GM18526 (cell line): ENCODE data around the gene RPL37.

Source experiments
- POLR2A ChIP-seq: IDR thresholded peaks from 3 replicates; pipeline ENCODE4 v1.6.1; 2011; ENCODE audit not compliant: insufficient read length; ENCODE audit errors: extremely low read depth

RPL37 gene

DNA sequence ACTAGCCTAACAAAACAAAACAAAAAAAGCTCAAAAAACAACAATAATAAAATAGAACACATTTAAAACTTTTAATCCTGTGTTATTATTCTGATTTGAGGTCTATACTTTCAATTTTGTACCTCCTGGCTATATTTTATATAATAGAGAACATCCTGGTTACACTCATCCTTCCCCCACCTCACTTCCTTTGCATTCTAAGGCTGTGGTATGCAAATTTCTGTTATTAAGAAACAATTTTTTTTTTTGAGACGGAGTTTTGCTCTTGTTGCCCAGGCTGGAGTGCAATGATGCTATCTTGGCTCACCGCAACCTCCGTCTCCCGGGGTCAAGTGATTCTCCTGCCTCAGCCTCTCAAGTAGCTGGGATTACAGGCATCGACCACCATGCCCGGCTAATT is 3.1 kb upstream of the RPL37 start:
- no peak for TF ChIP-seq POLR2A

DNA sequence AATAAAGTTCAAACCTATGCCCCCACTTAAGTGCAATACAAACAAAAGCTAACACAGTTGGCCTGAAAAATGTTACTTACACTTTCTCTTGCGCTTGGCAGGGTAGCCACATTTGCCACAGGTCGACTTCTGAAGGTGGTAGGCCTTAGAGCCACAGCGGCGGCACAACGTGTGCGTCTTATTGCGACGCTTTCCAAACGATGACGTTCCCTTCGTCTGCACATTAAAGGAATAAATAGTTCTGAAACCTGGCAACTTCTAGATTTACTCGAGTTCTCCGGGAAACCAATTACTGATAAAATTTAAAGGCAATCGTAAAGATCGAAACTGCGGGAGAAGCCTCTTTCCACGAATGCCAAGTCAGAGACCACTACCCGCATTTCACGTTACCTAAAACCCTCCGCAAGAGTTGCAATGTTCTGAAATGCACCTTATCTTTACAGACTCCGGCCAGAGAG is 602 bp downstream of the RPL37 start:
- no peak for TF ChIP-seq POLR2A

DNA sequence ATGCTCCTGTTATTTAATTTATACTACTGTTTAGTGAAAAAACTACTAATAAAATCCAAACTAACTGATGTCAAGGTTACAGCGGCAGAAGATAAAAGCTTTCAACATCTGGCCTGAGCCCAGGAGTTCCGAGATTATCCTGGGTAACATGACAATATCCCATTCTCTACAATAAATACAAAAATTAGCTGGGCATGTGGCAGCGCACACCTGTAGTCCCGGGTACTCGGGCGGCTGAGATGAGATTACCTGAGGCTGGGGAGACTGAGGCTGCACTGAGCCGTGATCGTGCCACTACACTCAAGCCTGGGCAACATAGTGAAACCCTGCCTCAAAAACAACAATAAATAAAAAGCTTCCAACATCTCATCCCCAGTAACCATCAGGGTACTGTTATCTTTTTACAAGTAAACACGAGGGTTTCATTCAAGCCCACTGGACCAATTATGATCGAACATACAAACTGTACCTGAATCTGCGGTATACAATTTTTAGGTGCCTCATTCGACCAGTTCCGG is 1.3 kb downstream of the RPL37 start:
- TF ChIP-seq POLR2A = no peak

DNA sequence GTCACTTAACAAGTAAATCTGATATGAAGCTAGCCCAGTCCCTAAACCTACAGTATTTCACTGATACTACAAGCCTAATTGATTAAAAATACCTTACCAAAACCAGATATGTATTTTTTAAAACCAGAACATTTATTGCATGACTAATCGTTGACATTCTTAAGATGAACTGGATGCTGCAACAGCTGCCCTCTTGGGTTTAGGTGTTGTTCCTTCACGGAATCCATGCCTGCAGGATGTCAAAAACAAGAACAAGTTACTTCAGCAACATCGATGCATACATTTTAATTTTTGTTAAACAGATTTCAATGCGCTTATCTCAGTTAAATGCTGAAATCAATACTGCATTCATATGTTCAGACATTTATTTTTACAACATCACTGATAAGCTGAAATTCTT is 2.7 kb downstream of the RPL37 start:
- no peak for TF ChIP-seq POLR2A

DNA sequence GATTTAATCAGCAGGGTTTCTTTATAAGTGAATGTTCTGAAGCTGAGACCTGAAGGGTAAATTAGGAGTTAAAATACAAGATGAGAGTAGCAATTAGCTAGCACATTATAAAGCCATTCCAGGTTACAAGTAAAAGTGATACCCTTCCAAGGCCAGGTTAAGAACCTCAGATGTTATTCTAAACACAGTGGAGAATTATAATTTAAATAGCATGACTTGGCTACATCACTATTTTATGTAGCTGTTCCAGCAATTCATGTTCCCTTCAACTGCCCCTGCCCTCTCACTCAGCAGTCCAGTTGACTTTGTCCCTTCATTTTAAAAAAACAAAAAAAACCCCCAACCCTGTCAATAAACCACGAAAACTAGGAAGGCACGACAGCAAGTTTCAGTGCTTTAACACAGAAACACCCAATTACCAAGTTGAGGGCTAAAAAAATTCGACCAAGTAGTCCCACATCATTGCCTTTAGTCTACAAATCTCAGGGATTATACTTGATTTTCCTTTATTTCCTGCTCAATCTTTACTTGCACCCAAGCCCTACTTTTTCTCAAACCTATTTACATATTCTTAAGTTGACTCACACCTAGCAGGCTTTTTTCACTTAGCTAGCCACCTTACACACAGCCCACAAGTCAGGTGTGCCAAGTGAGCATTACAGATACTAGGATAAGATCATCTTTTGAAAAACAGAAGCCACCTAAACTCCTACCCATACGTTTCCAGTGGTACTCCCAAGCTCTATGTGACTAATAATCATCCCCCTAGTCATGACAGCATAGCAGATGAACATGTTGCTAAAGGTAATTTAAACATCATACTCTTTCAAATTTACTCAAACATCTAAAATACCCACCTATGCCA is 3.4 kb downstream of the RPL37 start:
- no peak for TF ChIP-seq POLR2A

DNA sequence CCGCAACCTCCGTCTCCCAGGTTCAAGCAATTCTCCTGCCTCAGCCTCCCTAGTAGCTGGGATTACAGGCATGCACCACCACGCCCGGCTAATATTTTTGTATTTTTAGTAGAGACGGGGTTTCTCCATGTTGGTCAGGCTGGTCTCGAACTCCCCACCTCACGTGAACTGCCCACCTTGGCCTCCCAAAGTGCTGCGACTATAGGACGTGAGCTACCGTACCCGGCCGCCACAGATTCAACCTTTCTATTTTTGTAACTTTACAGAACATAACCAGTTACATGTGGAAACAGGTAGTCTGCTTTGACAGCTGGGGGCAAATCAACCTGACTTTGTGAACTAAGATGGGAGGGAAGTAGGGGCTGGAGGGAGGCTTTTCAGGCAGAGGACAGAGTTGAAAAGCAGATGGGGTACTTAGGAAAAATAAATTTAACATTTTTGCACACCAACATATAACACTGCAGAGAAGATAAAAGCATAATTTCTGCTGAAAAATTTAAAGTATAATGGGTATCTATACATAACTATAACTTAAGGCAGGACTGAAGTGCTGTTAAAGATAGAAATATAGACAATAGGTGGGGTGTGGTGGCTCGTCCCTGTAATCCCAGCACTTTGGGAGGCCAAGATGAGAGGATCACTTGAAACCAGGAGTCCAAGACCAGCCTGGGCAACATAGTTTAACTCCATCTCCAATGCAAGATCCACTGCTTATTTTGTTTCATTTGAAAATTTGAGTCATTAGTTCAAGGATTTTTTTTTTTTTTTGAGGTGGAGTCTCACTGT is 5.1 kb downstream of the RPL37 start:
- TF ChIP-seq POLR2A = no peak

DNA sequence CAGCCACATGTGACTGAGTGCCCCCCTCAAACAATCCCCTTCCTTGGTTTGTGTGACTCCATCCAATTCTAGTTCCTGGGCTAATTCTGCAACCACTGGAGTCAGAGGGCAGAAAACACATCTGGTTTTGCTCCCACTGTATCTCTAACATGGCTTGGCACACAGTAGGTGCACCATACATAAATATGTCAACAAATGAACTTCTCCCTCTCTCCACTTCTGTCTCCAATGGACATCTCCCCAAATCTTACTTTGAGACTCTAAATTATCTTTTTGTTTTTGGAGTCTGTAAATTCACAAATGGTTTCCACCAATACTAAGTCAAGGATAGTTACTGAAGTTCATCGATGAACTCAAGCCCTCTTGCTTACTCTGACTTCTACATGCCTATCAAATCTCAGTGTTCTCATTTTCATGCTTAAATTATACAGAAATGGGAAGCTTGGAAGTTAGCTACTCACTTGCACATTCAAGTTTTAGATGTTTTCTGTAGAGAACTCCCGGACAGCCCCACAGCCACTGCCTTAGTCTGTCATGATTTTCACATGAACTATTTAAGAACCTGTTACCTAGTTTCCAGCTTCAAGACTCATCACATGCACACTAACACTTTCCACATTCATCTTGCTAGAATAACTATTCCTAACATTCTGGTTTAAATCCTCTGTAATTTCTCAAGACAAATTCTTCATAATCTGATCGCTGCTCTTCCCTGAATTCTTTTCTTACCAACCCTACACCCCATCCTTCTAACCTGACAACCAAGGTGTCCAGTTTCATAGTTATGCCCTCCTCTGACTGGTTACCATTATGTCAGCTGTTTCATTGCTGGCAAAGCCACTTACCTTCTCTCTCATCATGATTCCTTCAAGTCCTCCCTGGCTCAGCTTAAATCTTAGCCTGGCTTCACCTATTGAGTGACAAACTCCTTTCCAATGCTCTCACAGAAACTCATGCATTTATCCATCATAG is 6.0 kb downstream of the RPL37 start:
- no peak for TF ChIP-seq POLR2A

DNA sequence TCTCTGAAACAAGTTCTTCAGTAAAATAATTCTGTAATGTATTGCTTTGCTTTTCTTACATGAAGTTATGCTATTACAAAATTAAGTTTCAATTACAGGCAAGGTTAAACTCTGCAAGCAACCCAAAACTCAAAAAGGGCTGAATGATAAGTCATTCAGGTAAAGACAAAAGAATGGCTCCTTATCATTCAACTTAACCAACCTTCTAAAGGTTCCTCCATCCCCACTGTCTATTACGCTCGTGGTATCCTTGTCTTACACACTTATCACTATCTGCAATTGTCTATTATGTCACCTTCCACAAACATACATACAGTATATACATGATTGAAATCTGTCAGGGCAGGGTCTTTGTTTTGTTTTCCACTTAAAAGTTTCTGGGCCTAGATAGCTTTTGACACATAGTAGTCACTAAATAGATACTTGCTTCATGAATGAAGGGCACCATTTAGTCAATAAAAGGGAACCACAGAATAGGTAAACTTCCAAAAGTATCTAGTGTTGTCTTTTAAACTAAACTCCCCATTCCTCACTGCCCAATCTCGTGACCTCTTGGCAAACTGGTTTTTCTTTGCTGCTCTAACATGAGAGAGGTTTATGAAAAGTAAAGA is 6.9 kb downstream of the RPL37 start:
- TF ChIP-seq POLR2A = no peak

DNA sequence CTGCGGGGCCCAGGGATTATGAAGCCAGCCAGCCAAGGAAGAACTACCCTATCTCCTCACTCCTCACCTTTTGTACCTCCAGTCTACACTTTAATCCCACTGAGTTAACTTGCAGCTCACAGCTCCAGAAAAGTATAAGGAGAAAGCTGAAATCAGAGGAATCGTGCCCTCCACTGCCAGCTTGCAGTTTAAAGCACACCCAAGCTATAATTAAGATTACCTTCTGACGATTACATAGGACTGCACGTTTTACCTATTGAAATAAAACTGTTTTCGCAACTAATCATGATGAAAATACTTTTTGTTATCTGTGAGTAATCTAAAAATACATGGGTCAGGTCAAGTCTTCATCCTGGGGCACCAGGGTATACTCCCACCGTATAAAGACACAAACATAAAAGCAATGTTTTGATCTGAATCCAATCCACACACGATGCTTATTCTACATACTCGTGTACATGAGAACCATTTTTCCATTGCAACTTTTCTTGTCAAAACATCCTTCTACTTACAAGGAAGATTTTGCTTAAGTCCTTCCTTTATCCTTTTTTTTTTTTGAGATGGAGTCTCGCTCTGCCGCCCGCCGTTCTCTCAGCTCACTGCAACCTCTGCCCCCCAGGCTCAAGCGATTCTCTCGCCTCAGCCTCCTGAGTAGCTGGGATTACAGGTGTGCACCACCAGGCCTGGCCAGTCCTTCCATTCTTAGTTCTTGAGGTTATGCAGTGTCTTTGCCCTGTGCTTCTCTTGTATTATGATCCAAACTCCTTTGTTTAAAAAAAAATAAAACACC is 7.6 kb downstream of the RPL37 start:
- TF ChIP-seq POLR2A = no peak

DNA sequence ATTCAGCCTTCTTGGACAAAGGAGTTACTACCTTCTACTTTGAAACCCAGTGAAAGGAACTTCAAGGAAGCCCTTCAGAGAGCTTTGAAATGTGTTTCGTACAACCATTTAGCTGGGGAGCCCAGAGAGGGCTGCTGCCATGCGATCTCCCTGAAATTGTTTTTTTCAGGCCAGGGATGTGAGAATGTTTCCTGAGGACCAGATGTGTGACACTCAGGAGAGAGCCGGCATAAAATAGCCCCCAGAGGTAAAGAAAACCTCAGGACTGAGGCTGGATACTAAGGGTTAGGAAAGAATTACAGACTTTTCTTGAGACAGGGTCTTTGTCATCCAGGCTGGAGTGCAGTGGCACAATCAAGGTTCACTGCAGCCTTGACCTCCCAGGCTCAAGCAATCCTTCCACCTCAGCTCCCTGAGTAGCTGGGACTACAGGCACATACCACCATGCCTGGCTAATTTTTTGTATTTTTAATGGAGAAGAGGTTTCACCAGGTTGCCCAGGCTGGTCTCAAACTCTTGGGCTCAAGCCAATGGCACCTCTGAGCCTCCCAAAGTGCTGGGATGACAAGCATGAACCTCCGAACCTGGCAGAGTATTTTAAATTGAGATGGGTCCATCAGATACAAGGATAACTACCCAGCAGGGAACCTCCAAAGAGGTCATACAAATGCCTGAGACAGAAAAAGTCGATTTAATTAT is 8.4 kb downstream of the RPL37 start:
- TF ChIP-seq POLR2A = no peak

DNA sequence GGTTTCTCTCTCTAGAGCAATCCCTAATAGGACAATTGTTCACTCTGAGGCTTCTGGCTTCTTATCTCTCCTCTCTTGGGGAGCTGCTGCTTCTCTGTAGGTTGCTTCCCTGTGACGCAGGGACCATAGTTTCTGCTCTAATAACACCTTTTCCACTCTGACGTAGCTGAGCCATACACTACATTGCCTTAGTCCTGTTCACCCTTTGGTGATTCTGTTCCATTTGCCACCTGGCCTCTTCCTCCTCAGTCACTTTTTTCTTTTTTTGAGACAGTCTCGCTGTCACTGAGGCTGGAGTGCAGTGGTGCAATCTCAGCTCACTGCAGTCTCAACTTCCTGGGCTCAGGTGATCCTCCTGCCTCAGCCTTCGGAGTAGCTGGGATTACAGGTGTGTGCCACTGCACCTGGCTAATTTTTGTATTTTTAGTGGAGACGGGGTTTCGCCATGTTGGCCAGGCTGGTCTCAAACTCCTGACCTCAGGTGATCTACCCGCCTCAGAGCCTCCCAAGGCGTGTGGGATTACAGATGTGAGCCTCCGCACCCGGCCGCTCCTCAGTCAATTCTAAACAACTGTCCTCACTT is 9.5 kb downstream of the RPL37 start:
- TF ChIP-seq POLR2A = peak; percentile 35

DNA sequence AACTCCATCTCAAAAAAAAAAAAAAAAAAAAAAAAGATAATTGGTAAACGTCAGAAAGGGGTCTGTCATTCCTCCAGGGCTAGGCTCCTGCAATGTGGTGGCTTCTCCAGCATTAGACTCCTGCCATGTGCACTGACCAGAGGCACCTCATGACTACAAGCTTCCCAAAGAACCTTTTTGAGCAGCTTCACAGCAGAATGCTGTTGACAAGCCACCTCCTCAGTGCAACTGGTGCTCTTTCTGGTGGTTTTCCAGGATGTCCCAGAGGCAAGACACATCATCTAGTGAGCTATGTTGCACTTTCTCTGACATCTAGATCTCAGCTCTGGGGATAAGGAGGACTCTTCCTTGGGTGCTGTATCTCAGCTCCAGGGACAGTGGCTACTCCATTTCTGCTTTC is 11.6 kb downstream of the RPL37 start:
- TF ChIP-seq POLR2A = no peak

DNA sequence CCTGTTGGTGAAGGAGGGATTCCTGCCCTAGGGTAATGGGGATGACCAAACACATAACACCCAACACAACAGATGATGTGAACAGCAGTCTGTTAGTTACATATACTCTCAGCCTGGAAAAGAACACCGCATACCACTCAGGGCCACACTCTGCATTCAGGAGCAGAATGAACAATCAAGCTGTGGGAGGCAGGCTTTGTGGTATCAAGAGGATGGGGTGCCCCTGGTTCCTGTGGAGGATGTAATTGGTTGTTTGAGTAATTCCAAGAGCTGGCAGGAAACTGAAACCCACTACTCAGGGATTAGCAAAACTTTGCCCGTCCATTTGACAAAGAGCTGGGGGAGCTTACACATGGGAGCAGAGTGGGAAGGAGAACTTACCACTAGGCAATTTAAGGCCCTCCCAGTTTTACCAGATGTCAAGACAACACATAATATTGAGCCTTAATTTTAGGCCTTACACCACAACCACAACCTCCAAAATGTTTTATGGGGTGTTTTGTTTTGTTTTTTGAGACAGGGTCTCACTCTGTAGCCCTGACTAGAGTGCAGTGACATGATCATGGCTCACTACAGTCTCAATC is 21.2 kb downstream of the RPL37 start:
- TF ChIP-seq POLR2A = no peak

DNA sequence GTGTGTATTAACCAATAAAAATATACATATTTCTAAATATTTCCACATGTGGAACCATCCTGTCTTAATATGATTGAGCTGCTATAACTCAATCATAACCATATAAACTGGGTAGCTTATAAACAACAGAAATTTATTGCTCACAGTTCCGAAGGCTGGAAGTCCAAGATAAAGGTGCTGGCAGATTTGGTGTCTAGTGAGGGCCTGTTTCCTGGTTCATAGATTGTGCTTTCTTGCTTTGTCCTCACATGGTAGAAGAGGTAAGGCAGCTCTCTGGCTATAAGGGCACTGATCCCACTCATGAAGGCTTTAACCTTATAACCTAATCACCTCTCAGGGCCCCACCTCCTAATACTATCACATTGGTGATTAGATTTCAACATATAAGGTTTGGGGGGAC is 22.9 kb downstream of the RPL37 start:
- TF ChIP-seq POLR2A = no peak
